Measurements from ENCODE around the gene TTC4. TPM values are rescaled to one million over a fixed set of nuclear protein-coding genes. Genes with fewer than 3 reads are reported as not detected.

Gene TTC4
- total and polyA plus RNA-seq, 2 donors = 14.2 to 16.6 TPM

DNA sequence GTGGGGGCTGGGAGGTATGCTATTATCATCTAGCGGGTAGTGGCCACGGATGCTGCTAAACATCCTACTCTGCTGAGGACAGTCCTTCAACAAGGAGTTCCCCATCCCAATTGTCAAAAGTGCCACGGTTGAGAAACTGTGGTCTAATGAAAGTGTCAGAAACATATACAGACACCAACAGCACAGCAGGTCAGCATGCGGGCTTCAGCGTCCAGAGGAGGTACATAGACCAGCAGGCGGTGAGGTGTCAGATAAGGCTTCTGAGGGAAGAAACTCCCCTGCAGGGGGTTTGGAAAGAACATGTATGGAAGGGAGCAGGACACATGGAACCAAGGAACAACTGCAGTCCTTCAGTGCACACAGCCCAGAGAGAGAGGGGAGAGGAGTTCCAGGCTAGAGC lies 4.8 kb upstream of the TTC4 start:
- no peaks in the 10 kb centered on the region for H3K36me3 ChIP-seq (ENCODE audit: insufficient read depth)
- H3K27ac ChIP-seq (ENCODE audit: low read depth) = no peak overlapping the region
- WGBS = 65% methylated on average over 6 of the region's 6 CpGs
- no peak for DNase-seq (ENCODE audit: extremely low spot score)
- no peaks in the 10 kb centered on the region for H3K4me1 ChIP-seq (ENCODE audit: insufficient read depth)
- H3K4me3 ChIP-seq (ENCODE audit: low read depth, low read length) = no peak overlapping the region

DNA sequence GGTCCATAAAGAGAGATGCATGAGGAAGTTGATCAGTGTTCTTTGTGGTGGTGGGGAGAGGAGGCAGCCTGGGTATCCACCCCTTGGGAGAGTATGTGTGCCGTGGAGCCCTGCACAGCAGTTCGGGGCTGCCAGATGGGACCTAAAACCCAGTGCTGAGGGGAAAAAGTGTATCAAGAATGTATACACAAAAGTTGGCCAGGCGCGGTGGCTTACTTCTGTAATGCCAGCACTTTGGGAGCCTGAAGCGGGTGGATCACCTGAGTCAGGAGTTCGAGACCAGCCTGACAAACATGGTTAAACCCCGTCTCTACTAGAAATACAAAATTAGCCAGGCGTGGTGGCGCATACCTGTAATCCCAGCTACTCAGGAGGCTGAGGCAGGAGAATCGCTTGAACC lies 4.1 kb upstream of the TTC4 start:
- no peak overlapping the region for H3K27ac ChIP-seq (ENCODE audit: low read depth)
- H3K4me3 ChIP-seq (ENCODE audit: low read depth, low read length) = no peak overlapping the region
- no peaks in the 10 kb centered on the region for H3K36me3 ChIP-seq (ENCODE audit: insufficient read depth)
- no peak for DNase-seq (ENCODE audit: extremely low spot score)
- no peaks in the 10 kb centered on the region for H3K4me1 ChIP-seq (ENCODE audit: insufficient read depth)
- WGBS = 87% methylated on average over 10 of the region's 10 CpGs

DNA sequence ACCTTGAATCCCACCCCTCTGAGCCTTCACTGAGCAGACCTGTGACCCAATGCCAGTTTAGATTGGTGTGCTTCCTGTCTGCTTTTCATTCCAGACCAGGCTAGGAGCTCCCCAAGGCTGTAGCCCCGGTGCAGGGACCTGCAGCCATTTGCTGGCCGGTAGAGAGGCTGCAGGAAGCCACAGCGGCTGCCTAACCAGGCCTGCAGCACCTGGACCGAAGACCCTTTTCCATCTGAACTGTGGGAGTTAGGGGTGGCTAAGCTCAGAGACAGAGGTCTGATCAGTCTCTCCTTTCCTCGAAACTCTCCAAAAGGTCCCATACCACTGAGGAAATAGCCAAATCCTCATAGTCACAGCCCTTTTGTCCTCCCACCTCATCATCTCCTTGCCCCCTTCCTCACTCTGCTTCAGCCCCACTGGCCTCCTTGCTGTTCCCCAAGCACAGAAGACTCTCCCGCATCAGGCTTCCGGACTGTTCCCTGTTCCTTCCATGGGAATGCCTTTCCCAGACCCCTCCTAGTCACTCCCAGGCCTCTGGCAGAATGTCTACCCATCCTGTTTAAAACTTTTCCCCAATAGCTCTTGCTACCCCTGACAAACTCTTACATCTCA lies 674 bp upstream of the TTC4 start:
- no peak for DNase-seq (ENCODE audit: extremely low spot score)
- Histone ChIP-seq H3K36me3 (ENCODE audit: insufficient read depth) (peaks cover 8% of the 10 kb centered on the region), H3K4me1 (ENCODE audit: insufficient read depth) (no peaks in the 10 kb centered on the region), H3K27ac (ENCODE audit: low read depth) (no peak overlapping the region), H3K4me3 (ENCODE audit: low read depth, low read length) (peak overlapping the region; percentile 85)
- WGBS = 90% methylated on average over 7 of the region's 7 CpGs

DNA sequence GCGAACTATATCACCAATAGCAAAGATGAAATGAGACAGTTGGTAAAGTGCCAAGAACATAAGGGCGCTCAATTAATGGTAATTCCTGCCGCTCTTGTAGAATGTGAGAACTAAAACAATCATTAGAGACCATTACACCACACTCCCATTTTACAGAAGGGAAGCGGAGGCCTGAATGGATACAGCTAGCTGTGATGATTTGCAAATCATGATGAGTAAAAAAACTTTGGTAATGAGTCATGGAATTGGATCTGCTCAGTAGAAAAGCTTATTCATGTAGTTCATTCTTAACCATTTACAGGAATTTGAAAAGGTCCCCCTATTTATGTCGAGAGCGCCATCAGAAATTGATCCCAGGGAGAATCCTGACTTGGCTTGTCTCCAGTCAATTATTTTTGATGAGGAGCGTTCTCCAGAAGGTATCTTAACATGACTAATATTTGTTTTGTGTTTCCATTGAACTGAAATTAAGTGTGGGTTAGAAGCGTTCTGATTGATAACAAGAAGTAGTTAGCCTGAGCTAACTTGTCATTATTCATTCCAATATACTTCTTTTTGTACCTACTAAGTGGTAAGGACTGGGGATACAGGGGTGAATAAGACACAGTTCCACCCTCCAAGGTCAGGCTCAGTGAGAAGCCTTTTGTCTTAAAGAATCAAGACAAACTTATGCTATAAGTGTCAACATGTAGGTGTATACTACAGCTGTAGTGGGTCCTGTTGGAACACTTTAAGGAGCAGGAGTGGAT lies 812 bp downstream of the TTC4 start:
- 45% methylated on average over 8 of the region's 8 CpGs for WGBS
- Histone ChIP-seq H3K4me1 (ENCODE audit: insufficient read depth) (no peaks in the 10 kb centered on the region), H3K27ac (ENCODE audit: low read depth) (no peak overlapping the region), H3K4me3 (ENCODE audit: low read depth, low read length) (peak overlapping the region; percentile 85), H3K36me3 (ENCODE audit: insufficient read depth) (peaks cover 8% of the 10 kb centered on the region)
- no peak for DNase-seq (ENCODE audit: extremely low spot score)

DNA sequence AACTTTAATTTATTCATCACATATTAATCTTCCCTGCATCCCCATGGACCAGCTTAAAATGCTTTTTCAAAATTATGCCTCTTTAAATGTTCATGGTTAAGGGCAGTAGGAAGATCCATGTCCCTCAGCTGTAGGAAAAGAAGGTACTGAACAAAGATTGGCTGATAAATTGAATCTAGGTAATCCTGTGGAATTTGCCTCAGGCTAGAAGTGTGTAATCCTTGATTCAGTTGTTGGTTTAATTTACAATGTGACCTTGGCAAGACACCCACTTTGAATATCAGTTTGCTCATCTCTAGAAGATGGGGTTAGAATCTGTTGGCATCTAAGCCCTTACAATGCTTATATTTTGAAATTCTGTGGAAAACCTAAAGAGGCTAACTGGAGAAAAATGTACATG lies 6.1 kb downstream of the TTC4 start:
- no peak overlapping the region for H3K27ac ChIP-seq (ENCODE audit: low read depth)
- no peaks in the 10 kb centered on the region for H3K4me1 ChIP-seq (ENCODE audit: insufficient read depth)
- H3K4me3 ChIP-seq (ENCODE audit: low read depth, low read length) = no peak overlapping the region
- DNase-seq (ENCODE audit: extremely low spot score) = no peak
- peaks cover 16% of the 10 kb centered on the region for H3K36me3 ChIP-seq (ENCODE audit: insufficient read depth)

DNA sequence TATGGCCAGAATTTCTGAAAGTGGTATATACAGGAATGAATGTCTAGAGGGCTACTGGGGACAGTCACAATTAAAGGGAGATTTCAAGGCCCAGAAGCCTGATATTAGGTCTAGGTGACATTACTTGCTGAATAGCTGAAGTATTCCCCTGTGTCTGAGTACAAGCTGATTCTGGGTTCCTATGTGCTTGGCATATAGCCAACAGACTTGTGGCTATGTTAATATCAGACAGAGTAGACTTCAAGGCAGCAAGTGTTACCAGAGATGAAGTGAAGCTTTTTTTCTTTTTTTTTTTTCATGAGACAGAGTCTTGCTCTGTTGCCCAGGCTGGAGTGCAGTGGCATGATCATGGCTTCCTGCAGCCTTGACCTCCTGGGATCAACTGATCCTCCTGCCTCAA lies 8.3 kb downstream of the TTC4 start:
- H3K36me3 ChIP-seq (ENCODE audit: insufficient read depth) = peaks cover 13% of the 10 kb centered on the region
- no peaks in the 10 kb centered on the region for H3K4me1 ChIP-seq (ENCODE audit: insufficient read depth)
- H3K4me3 ChIP-seq (ENCODE audit: low read depth, low read length) = no peak overlapping the region
- no peak overlapping the region for H3K27ac ChIP-seq (ENCODE audit: low read depth)
- no peak for DNase-seq (ENCODE audit: extremely low spot score)

DNA sequence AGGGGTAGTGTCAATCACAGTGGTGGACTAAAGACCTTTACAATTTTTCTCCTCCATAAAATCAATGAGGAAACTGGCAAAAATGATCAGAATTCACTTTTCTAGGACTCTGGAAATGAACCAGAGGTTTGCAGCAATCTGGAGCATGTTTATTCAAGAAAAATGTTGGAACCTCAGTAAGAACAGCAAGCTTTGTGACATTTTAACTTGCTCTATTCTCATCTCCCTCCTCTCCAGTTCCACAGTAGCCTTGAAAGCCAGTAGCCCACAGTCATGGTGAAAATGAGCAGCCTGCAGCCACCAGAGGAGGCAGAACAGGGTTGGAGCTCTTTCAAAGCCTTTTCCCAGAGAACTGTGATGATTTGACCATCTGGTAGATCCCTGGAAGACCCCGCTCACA lies 9.1 kb downstream of the TTC4 start:
- H3K4me3 ChIP-seq (ENCODE audit: low read depth, low read length) = no peak overlapping the region
- H3K27ac ChIP-seq (ENCODE audit: low read depth) = no peak overlapping the region
- H3K4me1 ChIP-seq (ENCODE audit: insufficient read depth) = no peaks in the 10 kb centered on the region
- WGBS = 100% methylated on average over 1 of the region's 1 CpG
- peaks cover 10% of the 10 kb centered on the region for H3K36me3 ChIP-seq (ENCODE audit: insufficient read depth)
- no peak for DNase-seq (ENCODE audit: extremely low spot score)

DNA sequence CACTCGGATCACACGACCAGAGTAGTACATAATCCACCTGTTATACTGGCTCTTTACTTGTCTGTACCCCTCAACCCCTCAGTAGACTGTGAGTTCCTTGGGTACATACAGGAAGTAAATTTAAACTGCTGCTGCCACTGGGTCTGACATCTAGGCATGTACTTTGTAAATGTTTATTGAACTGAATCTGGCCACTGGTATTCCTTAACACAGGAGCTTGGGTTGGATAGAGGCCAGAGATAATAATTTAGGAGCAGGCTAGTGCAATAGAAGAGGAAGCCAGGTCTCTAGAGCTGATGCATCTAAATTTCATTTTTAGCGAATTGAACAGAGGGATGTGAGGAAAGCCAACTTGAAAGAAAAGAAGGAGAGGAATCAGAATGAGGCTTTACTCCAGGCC lies 12.4 kb downstream of the TTC4 start:
- no peak overlapping the region for H3K27ac ChIP-seq (ENCODE audit: low read depth)

DNA sequence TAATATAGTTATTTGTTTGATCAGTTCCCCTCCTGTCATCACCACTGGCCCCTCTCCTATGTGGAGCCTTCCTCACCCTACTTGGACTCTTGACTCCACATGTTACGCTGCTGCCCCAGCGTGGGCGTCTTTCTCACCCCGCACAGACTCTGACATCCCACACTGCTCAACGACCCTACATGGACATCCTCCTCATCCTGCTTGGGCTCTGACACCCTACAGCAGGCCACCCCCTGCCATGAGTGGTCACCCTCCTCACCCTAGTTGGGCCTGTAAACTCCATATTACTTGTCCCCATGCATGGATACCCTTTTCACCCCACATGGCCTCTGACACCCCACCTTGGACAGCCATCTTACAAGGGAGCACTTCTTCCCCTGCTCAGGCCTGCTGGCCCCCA lies 21.0 kb downstream of the TTC4 start:
- 96% methylated on average over 5 of the region's 5 CpGs for WGBS
- peaks cover 5% of the 10 kb centered on the region for H3K36me3 ChIP-seq (ENCODE audit: insufficient read depth)
- H3K4me1 ChIP-seq (ENCODE audit: insufficient read depth) = no peaks in the 10 kb centered on the region
- DNase-seq (ENCODE audit: extremely low spot score) = no peak
- H3K27ac ChIP-seq (ENCODE audit: low read depth) = no peak overlapping the region
- H3K4me3 ChIP-seq (ENCODE audit: low read depth, low read length) = no peak overlapping the region

More for the DNA sequence above, 12.4 kb downstream of the TTC4 start:
- Histone ChIP-seq H3K4me1 (ENCODE audit: insufficient read depth) (no peaks in the 10 kb centered on the region), H3K4me3 (ENCODE audit: low read depth, low read length) (no peak overlapping the region), H3K36me3 (ENCODE audit: insufficient read depth) (peaks cover 12% of the 10 kb centered on the region)
- no peak for DNase-seq (ENCODE audit: extremely low spot score)
- WGBS = 54% methylated on average over 3 of the region's 3 CpGs

DNA sequence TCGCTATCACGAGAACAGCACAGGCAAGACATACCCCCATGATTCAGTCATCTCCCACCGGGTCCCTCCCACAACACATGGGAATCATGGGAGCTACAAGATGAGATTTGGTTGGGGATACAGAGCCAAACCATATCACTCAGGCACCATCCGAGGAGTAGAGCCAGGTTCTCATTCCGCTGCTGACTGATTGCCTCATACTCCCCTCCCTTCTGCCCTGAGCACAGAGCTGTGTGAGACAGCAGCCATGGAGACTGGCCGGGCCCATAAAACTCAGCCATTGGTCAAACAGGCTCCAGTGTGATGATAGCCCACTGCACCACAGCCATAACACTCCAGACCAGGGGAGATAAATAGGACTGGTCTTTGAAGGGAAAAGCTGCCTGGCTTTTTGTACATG lies 22.6 kb downstream of the TTC4 start:
- peaks cover 6% of the 10 kb centered on the region for H3K36me3 ChIP-seq (ENCODE audit: insufficient read depth)
- H3K4me3 ChIP-seq (ENCODE audit: low read depth, low read length) = no peak overlapping the region
- H3K27ac ChIP-seq (ENCODE audit: low read depth) = no peak overlapping the region
- H3K4me1 ChIP-seq (ENCODE audit: insufficient read depth) = no peaks in the 10 kb centered on the region
- 84% methylated on average over 6 of the region's 6 CpGs for WGBS
- no peak for DNase-seq (ENCODE audit: extremely low spot score)

DNA sequence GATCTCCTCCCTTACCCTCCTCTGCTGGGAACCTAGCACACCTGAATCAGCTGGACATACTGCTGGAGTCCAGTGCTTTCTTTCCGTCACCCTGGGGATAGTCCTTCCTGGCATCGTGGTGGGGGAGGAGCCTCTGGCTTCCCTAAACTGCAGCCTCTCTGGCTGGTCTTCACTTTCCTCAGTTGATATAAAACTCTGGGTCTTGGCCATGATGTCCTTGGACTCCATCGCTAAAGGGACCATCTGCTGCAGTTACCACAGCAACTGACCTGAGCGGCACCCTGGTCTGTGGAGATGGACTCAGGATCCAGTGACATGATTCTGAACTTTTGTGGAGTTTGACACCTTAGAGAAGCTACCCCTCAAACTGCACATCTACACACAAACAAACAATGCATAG lies 25.9 kb downstream of the TTC4 start:
- H3K36me3 ChIP-seq (ENCODE audit: insufficient read depth) = peaks cover 6% of the 10 kb centered on the region
- 91% methylated on average over 4 of the region's 4 CpGs for WGBS
- DNase-seq (ENCODE audit: extremely low spot score) = no peak
- H3K4me1 ChIP-seq (ENCODE audit: insufficient read depth) = no peaks in the 10 kb centered on the region
- no peak overlapping the region for H3K27ac ChIP-seq (ENCODE audit: low read depth)
- H3K4me3 ChIP-seq (ENCODE audit: low read depth, low read length) = no peak overlapping the region

DNA sequence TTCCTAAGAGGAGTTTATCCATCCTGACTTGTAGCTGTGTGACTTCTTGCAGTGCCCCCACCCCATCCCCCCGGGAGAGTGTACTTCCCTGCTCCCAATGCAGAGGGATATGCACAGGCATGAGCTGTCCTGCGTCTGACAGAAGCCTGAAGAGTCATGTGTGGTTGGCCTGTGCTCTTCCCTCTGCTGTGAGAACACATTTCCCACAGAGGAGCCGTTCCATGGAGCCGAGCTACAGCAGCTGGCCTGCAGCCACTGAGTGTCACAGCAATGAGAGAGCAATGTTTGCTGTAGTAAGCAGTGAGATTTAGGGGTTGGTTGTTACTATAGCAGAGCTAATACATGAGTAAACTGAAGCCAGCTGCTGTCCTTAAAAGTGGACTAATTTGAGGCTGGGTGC lies 26.6 kb downstream of the TTC4 start:
- Histone ChIP-seq H3K36me3 (ENCODE audit: insufficient read depth) (peaks cover 6% of the 10 kb centered on the region), H3K4me3 (ENCODE audit: low read depth, low read length) (no peak overlapping the region), H3K4me1 (ENCODE audit: insufficient read depth) (no peaks in the 10 kb centered on the region), H3K27ac (ENCODE audit: low read depth) (no peak overlapping the region)
- 42% methylated on average over 4 of the region's 4 CpGs for WGBS
- DNase-seq (ENCODE audit: extremely low spot score) = no peak

DNA sequence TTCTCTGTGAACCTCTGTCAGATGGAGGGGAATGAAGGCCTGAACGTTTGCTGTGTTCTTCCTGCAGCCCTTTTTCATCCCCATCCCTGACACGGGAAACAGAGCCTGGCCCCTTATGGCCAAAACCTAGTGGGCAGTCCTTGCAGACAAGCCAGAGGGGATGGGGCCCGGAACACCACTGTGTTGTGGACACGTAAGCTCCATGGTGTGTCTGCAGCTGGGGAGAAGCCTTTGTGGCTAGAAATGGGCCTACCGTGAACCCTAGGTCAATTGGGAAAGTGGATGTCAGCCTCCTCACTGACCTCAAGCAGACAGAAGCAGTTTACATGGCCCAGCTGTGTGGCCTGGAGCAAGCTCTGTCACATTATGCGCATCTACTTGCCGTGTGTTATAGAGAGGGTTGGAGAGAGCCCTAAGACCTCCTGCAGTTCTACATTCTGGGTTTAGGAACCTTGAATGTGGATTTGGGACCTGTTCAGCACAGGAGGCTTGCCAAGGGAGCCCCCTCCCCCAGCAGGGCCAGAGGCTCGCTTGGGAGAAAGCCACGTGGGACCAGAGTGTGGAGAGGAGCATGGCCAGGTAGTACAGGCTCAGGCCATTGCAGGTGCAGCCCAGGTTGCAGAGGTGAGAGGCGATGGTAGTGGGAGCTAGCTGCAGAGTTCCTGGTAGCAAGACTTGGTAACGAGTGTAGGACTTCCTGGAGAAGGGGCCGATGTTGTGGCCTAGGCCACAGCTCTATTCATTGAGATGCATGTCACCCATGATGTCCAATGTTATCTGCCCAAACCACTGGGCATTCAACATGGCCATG lies 28.0 kb downstream of the TTC4 start:
- Histone ChIP-seq H3K27ac (ENCODE audit: low read depth) (no peak overlapping the region), H3K4me1 (ENCODE audit: insufficient read depth) (no peaks in the 10 kb centered on the region), H3K36me3 (ENCODE audit: insufficient read depth) (peaks cover 3% of the 10 kb centered on the region), H3K4me3 (ENCODE audit: low read depth, low read length) (no peak overlapping the region)
- no peak for DNase-seq (ENCODE audit: extremely low spot score)
- WGBS = 82% methylated on average over 12 of the region's 12 CpGs

DNA sequence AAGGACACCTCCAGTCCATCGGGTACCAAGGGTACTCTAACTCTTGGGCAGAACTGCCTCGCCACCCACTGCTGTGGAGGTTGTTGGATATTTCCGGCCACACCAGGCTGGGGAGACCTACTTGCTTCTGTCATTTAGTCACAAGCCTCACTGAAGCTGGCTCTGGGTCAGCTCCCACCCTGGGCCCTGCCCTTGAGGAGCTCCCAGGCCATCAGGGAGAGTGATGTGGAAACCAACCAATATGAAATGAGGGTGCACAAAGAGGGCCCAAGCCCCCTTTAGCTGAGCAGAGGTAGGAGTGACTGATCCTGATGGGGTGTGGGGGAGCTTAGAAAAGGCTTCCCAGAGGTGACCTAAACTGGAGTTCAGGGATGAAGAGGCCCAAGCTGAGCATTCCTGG lies 29.0 kb downstream of the TTC4 start:
- H3K36me3 ChIP-seq (ENCODE audit: insufficient read depth) = peaks cover 3% of the 10 kb centered on the region
- 91% methylated on average over 3 of the region's 3 CpGs for WGBS
- no peak overlapping the region for H3K27ac ChIP-seq (ENCODE audit: low read depth)
- no peak overlapping the region for H3K4me3 ChIP-seq (ENCODE audit: low read depth, low read length)
- DNase-seq (ENCODE audit: extremely low spot score) = no peak
- no peaks in the 10 kb centered on the region for H3K4me1 ChIP-seq (ENCODE audit: insufficient read depth)
